GM18907 (cell line): ENCODE data around the gene PSMB11.

ENCODE experiments used
- ATAC-seq: cut with Tn5 transposase; IDR thresholded peaks from one replicate; pipeline ENCODE4 v1.9.1; 2021; ENCODE audit warnings: mild to moderate bottlenecking, moderate library complexity; ENCODE audit not compliant: unreplicated experiment

The PSMB11 gene

DNA sequence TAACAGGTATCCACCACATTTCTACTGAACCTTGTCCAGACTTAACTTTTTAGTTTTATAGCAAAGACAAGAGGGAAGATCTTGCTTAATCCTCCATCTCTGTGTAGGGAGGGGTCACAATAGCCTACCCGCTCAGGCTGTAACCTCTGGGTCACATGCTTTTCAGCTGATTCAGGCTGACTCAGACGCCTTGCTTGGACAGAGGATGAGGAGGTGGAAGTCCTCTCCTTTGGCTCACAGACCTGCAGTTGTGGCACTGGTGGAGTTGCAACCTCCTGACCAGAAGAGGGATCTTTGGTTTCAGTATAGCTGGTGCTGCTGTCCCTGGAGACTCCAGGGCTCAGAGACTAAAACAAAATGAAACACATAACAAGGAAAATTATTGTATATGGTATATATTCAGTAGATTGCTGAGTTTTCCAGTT is 36.7 kb downstream of the PSMB11 start:
- no peak for ATAC-seq

DNA sequence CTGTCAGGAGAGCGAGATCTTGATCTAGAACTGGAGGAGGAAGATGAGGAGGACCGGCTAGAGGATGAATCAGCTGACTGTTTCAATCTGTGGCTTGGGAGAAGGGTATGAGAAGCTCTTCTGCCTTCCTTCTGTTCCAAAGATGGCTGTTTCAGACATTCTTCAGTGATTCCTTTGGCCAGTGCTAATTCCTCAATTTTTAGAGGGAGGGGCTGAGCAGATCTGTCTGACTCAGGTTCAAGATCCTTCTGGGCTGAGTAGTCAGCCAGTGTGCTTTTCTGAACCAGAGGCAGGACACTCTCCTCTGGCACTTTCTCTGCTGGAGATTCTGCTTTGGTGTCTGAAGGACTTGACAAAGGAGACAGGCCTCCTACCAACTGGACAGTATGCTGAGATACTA is 37.7 kb downstream of the PSMB11 start:
- ATAC-seq: no peak

GRCh38 chr14:23080474-23080873 is 38.5 kb downstream of the PSMB11 start:
- no peak for ATAC-seq

DNA sequence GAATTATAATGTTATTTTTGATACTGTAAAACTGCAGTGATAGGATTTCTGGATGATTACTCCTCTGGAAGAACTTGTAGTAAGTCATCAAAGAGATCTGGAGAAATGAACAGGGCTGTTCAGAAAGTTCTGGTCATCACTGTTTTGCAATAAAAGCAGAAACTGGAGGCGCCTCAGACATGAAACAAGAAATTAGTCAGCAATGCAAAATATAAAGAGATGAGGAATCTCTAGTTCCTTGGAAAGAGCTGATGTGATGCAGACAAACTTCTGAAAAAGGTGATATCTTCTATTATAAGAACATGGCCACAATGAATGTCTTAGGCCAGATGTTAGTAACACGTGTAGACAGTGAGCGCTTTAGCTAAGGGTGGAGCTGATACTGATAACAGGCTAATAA is 43.4 kb downstream of the PSMB11 start:
- ATAC-seq: no peak

GRCh38 chr14:23086565-23086964 is 44.6 kb downstream of the PSMB11 start:
- ATAC-seq: no peak

- no peak for ATAC-seq
Measured at GRCh38 chr14:23089498-23090253, 47.7 kb downstream of the PSMB11 start.

- ATAC-seq: no peak
Measured at GRCh38 chr14:23090254-23090636, 48.2 kb downstream of the PSMB11 start.

DNA sequence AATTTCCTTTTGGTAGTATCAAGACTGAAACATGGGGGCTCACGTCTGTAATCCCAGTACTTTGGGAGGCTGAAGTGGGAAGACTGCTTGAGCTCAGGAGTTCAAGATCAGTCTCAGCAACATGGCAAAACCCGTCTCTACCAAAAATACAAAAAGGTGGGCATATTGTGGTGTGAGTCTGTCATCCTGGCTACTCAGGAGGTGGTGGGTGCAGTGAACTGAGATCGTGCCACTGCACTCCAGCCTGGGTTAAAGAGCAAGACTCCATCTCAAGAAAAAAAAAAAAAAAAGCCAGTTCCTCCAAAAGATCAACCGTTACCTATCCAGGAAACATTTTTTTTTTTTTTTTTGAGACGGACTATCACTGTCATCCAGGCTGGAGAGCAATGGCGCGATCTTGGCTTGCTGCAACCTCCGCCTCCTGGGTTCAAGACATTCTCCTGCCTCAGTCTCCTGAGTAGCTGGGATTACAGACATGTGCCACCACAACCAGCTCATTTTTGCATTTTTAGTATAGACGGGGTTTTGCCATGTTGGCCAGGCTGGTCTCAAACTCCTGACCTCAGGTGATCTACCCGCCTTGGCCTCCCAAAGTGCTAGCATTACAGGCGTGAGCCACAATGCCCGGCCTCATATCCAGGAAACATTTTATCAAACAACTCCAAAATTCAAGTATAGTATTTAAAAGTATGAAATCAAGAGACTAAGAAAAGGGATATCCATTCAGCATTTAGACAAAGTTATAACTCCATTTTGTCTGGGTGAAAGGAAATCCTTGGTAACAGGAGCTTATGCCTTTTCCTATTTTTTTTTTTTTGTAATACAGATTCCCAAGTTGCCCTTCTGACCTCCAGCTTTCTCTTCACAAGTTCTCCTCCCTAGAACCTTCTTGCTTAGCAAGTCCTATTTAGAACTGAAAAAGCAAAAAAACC is 49.5 kb downstream of the PSMB11 start:
- ATAC-seq: no peak

DNA sequence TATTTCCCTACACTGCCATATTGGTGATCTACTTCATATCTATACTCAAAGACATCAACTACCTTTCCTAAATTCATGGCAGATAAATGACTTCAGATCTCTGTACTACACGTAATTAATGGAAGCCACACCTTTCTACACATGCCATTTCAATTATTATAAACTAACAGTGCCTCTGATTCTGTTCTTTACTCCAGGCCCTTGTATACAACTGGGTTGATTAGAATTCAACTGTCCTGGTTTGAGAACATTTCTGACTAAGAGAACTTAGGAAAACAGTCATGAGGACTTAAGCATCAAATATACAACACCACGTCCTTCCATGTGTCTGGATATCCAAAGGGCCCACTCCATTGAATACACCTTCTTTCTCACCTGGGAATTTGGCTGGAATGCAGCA is 51.1 kb downstream of the PSMB11 start:
- no peak for ATAC-seq

- ATAC-seq: no peak
Measured at GRCh38 chr14:23093526-23093925, 51.5 kb downstream of the PSMB11 start.
